ENCODE measurements around the gene PODN. TPM values are rescaled to one million over a fixed set of nuclear protein-coding genes. Genes with fewer than 3 reads are reported as not detected.

Gene PODN
- total and polyA plus RNA-seq, 5 donors: 36.5 to 62.4 (median 41.6) TPM

GRCh38 chr1:53026254-53026653 is 35.8 kb upstream of the PODN start:
- H3K9me3 ChIP-seq (ENCODE audit: control insufficient read depth, low read length): no peaks in the 10 kb centered on the region
- H3K4me3 ChIP-seq (ENCODE audit: low read length): no peak overlapping the region
- no peaks in the 10 kb centered on the region for H3K4me1 ChIP-seq (ENCODE audit: control insufficient read depth, insufficient read depth, low read length)
- intact Hi-C loops (cut with DNase I): no loop called here
- DNase-seq: no peak
- no peaks in the 10 kb centered on the region for H3K27me3 ChIP-seq (ENCODE audit: control insufficient read depth, insufficient read depth)
- H3K27ac ChIP-seq (ENCODE audit: low read length): peak overlapping the region; percentile 14
- no peak for ATAC-seq
- 42% methylated on average over 2 of the region's 2 CpGs for WGBS

- Histone ChIP-seq H3K27me3 (ENCODE audit: control insufficient read depth, insufficient read depth) (no peaks in the 10 kb centered on the region), H3K4me3 (ENCODE audit: low read length) (no peak overlapping the region), H3K9me3 (ENCODE audit: control insufficient read depth, low read length) (no peaks in the 10 kb centered on the region), H3K27ac (ENCODE audit: low read length) (no peak overlapping the region), H3K4me1 (ENCODE audit: control insufficient read depth, insufficient read depth, low read length) (no peaks in the 10 kb centered on the region)
- no peak for ATAC-seq
- DNase-seq: no peak
- 73% methylated on average over 1 of the region's 1 CpG for WGBS
- intact Hi-C loops (cut with DNase I): no loop called here
These were observed 30.3 kb upstream of the PODN start for GRCh38 chr1:53031732-53032131.

- Histone ChIP-seq H3K27me3 (ENCODE audit: control insufficient read depth, insufficient read depth) (no peaks in the 10 kb centered on the region), H3K4me1 (ENCODE audit: control insufficient read depth, insufficient read depth, low read length) (no peaks in the 10 kb centered on the region), H3K9me3 (ENCODE audit: control insufficient read depth, low read length) (no peaks in the 10 kb centered on the region), H3K4me3 (ENCODE audit: low read length) (no peak overlapping the region), H3K27ac (ENCODE audit: low read length) (no peak overlapping the region)
- 53% methylated on average over 4 of the region's 4 CpGs for WGBS
- intact Hi-C loops (cut with DNase I): no loop called here
- DNase-seq (no peak), ATAC-seq (no peak)
These were observed 24.9 kb upstream of the PODN start for GRCh38 chr1:53037159-53037558.

GRCh38 chr1:53038566-53038965 is 23.4 kb upstream of the PODN start:
- 65% methylated on average over 3 of the region's 3 CpGs for WGBS
- peak in 1 of 2 donors; percentile 57 for ATAC-seq
- no peak overlapping the region for H3K27ac ChIP-seq (ENCODE audit: low read length)
- DNase-seq: peak; percentile 31 to 78 (median 53)
- intact Hi-C loops (cut with DNase I): no loop called here
- H3K4me3 ChIP-seq (ENCODE audit: low read length): no peak overlapping the region
- peaks cover 1% of the 10 kb centered on the region for H3K4me1 ChIP-seq (ENCODE audit: control insufficient read depth, insufficient read depth, low read length)
- no peaks in the 10 kb centered on the region for H3K9me3 ChIP-seq (ENCODE audit: control insufficient read depth, low read length)
- no peaks in the 10 kb centered on the region for H3K27me3 ChIP-seq (ENCODE audit: control insufficient read depth, insufficient read depth)

GRCh38 chr1:53043271-53043670 is 18.7 kb upstream of the PODN start:
- Histone ChIP-seq H3K27me3 (ENCODE audit: control insufficient read depth, insufficient read depth) (no peaks in the 10 kb centered on the region), H3K9me3 (ENCODE audit: control insufficient read depth, low read length) (no peaks in the 10 kb centered on the region), H3K27ac (ENCODE audit: low read length) (no peak overlapping the region), H3K4me3 (ENCODE audit: low read length) (no peak overlapping the region), H3K4me1 (ENCODE audit: control insufficient read depth, insufficient read depth, low read length) (peaks cover 12% of the 10 kb centered on the region)
- intact Hi-C loops (cut with DNase I): no loop called here
- DNase-seq: no peak
- ATAC-seq: no peak

- Histone ChIP-seq H3K27me3 (ENCODE audit: control insufficient read depth, insufficient read depth) (no peaks in the 10 kb centered on the region), H3K4me3 (ENCODE audit: low read length) (no peak overlapping the region), H3K9me3 (ENCODE audit: control insufficient read depth, low read length) (no peaks in the 10 kb centered on the region), H3K27ac (ENCODE audit: low read length) (no peak overlapping the region), H3K4me1 (ENCODE audit: control insufficient read depth, insufficient read depth, low read length) (peaks cover 12% of the 10 kb centered on the region)
- no peak for DNase-seq
- 87% methylated on average over 5 of the region's 5 CpGs for whole genome bisulfite sequencing
- intact Hi-C loops (cut with DNase I): no loop called here
- no peak for ATAC-seq
These were observed 17.1 kb upstream of the PODN start for GRCh38 chr1:53044926-53045325.

GRCh38 chr1:53046930-53047329 is 15.1 kb upstream of the PODN start:
- peak; percentile 54 to 65 for ATAC-seq
- no peaks in the 10 kb centered on the region for H3K27me3 ChIP-seq (ENCODE audit: control insufficient read depth, insufficient read depth)
- H3K9me3 ChIP-seq (ENCODE audit: control insufficient read depth, low read length): no peaks in the 10 kb centered on the region
- 18% methylated on average over 2 of the region's 2 CpGs for WGBS
- H3K4me3 ChIP-seq (ENCODE audit: low read length): no peak overlapping the region
- peak in 2 of 3 donors; percentile 57 to 73 for DNase-seq
- peaks cover 12% of the 10 kb centered on the region for H3K4me1 ChIP-seq (ENCODE audit: control insufficient read depth, insufficient read depth, low read length)
- peak overlapping the region; percentile 64 for H3K27ac ChIP-seq (ENCODE audit: low read length)
- intact Hi-C loops (cut with DNase I): no loop called here

GRCh38 chr1:53047737-53048736 is 14.0 kb upstream of the PODN start:
- ATAC-seq (peak in 1 of 2 donors; percentile 53), DNase-seq (peak in 1 of 3 donors; percentile 34)
- intact Hi-C loops (cut with DNase I): no loop called here
- peaks cover 11% of the 10 kb centered on the region for H3K4me1 ChIP-seq (ENCODE audit: control insufficient read depth, insufficient read depth, low read length)
- peak overlapping the region; percentile 80 for H3K27ac ChIP-seq (ENCODE audit: low read length)
- H3K4me3 ChIP-seq (ENCODE audit: low read length): no peak overlapping the region
- no peaks in the 10 kb centered on the region for H3K27me3 ChIP-seq (ENCODE audit: control insufficient read depth, insufficient read depth)
- no peaks in the 10 kb centered on the region for H3K9me3 ChIP-seq (ENCODE audit: control insufficient read depth, low read length)
- 52% methylated on average over 5 of the region's 5 CpGs for WGBS

- ATAC-seq: peak; percentile 87 to 90
- Histone ChIP-seq H3K9me3 (ENCODE audit: control insufficient read depth, low read length) (no peaks in the 10 kb centered on the region), H3K27ac (ENCODE audit: low read length) (no peak overlapping the region), H3K27me3 (ENCODE audit: control insufficient read depth, insufficient read depth) (no peaks in the 10 kb centered on the region), H3K4me3 (ENCODE audit: low read length) (no peak overlapping the region), H3K4me1 (ENCODE audit: control insufficient read depth, insufficient read depth, low read length) (peaks cover 11% of the 10 kb centered on the region)
- DNase-seq: peak in 2 of 3 donors; percentile 57 to 61
- WGBS: 48% methylated on average over 3 of the region's 3 CpGs
- intact Hi-C loops (cut with DNase I): no loop called here
These were observed 12.9 kb upstream of the PODN start for GRCh38 chr1:53048960-53049573.

GRCh38 chr1:53049574-53049967 is 12.4 kb upstream of the PODN start:
- Histone ChIP-seq H3K9me3 (ENCODE audit: control insufficient read depth, low read length) (no peaks in the 10 kb centered on the region), H3K27me3 (ENCODE audit: control insufficient read depth, insufficient read depth) (no peaks in the 10 kb centered on the region), H3K27ac (ENCODE audit: low read length) (no peak overlapping the region), H3K4me1 (ENCODE audit: control insufficient read depth, insufficient read depth, low read length) (peaks cover 11% of the 10 kb centered on the region), H3K4me3 (ENCODE audit: low read length) (no peak overlapping the region)
- ATAC-seq (no peak), DNase-seq (no peak)
- 68% methylated on average over 3 of the region's 3 CpGs for WGBS
- intact Hi-C loops (cut with DNase I): no loop called here

- intact Hi-C loops (cut with DNase I): no loop called here
- WGBS: 87% methylated on average over 2 of the region's 2 CpGs
- DNase-seq (no peak), ATAC-seq (no peak)
- peaks cover 11% of the 10 kb centered on the region for H3K4me1 ChIP-seq (ENCODE audit: control insufficient read depth, insufficient read depth, low read length)
- H3K9me3 ChIP-seq (ENCODE audit: control insufficient read depth, low read length): no peaks in the 10 kb centered on the region
- no peaks in the 10 kb centered on the region for H3K27me3 ChIP-seq (ENCODE audit: control insufficient read depth, insufficient read depth)
- H3K27ac ChIP-seq (ENCODE audit: low read length): no peak overlapping the region
- H3K4me3 ChIP-seq (ENCODE audit: low read length): no peak overlapping the region
These were observed 11.7 kb upstream of the PODN start for GRCh38 chr1:53050310-53050709.
